ENCODE data around the gene CTAGE1.

GRCh38 chr18:22417496-22418188 is at the start of gene CTAGE1:
- TF ChIP-seq CTCF (IDR thresholded peaks at IDR 0.05), result no peak
- TF ChIP-seq POLR2AphosphoS5 (IDR thresholded peaks at IDR 0.05), result no peak
